LNCaP clone FGC (cell line): ENCODE measurements around the gene HEATR5A.

Experiments used
- DNase-seq: peaks from one replicate; pipeline ENCODE4 v3.0.0-alpha.2; 2011; ENCODE audit warnings: low read depth
- H3K4me3 ChIP-seq: 2 replicates; pipeline ENCODE4 v1.5.1; 2011; ENCODE audit warnings: mild to moderate bottlenecking, low read depth, low read length, control low read depth
- TF ChIP-seq, protein P1 (sequence below): IDR thresholded peaks from 2 replicates; pipeline ENCODE4 v1.5.1; 2012; ENCODE audit warnings: mild to moderate bottlenecking; ENCODE audit not compliant: control insufficient read depth, insufficient read depth; ENCODE audit errors: extremely low read depth

The HEATR5A gene

DNA sequence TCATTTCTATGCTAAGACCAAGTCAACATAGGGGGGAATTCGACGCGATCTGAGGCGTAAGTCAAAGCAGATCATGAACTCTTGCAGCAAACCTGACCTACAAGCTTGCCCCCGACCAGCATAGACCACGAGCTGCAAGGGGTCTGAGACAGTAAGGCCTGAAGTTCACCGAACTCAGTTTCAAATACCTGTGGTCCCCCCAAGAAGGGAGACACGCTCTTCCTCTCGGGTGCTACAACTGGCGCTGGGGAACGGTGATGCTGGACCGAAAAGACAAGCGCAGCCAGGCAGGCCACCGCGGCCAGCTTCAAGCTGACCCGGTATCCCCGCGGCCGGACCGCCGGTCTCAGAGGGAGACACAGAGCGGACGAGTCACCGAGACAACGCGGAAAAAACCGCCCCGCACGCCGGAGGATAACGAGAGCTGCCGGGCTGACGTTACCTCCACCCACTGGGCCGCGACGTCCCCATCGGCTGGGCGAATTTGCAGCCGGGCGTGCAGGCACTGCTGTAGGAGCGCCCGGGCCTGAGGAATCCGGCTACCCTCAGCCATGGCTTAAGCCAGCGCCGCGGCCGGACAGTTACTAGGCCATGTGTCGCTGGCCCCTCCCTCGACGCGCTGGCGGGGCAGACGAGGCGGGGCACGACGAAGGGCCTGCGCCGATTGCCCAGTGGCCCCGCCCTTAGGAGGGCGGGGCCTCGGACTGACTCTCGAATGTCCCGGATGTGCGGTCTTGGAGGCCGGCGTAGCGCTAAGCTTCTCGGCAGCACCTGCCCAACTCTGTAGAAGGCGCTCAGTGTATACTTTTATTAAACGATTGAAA lies 36.7 kb upstream of the HEATR5A start, which contains the start of gene DTD2:
DTD2 (minus strand) TSS at position 666 of the 824 bp plus-strand sequence; CDS start at position 553, 113 bp downstream.
- TF ChIP-seq, protein P1, sequence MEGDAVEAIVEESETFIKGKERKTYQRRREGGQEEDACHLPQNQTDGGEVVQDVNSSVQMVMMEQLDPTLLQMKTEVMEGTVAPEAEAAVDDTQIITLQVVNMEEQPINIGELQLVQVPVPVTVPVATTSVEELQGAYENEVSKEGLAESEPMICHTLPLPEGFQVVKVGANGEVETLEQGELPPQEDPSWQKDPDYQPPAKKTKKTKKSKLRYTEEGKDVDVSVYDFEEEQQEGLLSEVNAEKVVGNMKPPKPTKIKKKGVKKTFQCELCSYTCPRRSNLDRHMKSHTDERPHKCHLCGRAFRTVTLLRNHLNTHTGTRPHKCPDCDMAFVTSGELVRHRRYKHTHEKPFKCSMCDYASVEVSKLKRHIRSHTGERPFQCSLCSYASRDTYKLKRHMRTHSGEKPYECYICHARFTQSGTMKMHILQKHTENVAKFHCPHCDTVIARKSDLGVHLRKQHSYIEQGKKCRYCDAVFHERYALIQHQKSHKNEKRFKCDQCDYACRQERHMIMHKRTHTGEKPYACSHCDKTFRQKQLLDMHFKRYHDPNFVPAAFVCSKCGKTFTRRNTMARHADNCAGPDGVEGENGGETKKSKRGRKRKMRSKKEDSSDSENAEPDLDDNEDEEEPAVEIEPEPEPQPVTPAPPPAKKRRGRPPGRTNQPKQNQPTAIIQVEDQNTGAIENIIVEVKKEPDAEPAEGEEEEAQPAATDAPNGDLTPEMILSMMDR: peak; percentile 21; the same call in 1 of the 2 replicates
- peak; percentile 84 for DNase-seq
- peak within 1 kb of the TSS; percentile 95 for H3K4me3 ChIP-seq

DNA sequence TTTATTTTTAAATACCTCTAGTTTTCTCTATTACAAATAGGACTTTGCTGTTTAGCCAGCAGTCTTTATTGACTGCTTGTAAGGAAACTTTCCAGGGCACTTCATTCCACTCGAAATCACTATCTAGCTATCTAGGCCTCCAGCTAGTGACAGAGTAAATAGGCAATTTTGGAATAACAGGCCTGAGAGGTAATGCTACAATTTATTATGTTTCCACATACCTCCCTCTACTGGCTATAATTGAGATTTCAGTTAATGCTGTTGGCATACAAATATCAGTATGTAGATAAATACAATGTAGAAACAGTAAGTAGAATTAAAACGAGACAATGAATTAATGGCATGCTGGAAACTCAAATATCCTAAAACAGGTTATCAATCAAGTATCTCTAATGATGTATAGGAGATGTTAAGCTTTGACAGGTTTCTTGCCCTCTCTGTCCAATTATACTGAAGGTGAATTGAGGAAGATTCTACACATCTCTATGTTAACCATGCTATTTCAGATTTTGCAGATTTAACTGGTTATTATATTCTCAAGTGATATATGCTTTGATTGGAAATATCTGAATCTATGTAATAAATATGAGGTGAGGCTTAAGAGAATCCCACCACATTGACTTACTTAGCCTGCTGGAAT lies 29.7 kb upstream of the HEATR5A start:
- TF ChIP-seq, protein P1: peak; percentile 67
- H3K4me3 ChIP-seq: no peak overlapping the region
- peak; percentile 46 for DNase-seq

DNA sequence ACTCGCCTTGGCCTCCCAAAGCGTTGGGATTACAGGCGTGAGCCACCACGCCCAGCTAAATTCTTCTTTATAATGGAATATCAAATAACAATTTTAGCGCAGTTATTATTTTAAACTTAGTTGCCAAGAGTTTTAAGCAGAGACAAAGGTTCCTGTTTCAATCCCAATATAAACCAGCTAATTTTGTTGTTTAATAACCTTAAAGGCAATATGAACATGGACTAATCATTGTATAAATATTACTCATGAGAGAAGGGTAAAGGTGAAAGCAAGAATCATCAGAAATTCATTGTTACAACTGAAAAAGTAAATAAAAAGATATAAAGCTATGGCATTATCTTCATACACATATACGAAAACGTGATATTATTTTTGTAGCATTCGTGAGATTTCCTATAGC lies 28.8 kb upstream of the HEATR5A start:
- TF ChIP-seq, protein P1: no peak
- no peak overlapping the region for H3K4me3 ChIP-seq
- no peak for DNase-seq

DNA sequence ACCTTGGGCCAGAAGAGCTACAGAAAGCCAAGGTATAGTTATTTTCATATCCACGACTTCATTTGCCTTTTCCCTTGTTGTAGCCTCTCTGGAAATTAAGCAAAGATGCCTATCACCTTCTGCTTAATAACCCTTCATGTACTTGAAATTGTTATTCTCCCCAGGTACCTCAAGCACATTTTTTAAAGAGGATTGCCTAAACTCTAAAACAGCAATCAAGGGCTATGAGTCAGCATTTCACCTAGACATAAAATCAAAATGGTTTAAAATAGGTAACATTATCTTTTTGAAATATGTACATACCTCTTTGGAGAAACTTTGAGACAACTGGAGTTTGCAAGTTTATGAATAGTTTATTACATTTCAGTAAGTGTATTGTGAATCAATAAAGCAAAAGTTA lies 25.4 kb upstream of the HEATR5A start:
- TF ChIP-seq, protein P1: no peak
- no peak overlapping the region for H3K4me3 ChIP-seq
- no peak for DNase-seq

DNA sequence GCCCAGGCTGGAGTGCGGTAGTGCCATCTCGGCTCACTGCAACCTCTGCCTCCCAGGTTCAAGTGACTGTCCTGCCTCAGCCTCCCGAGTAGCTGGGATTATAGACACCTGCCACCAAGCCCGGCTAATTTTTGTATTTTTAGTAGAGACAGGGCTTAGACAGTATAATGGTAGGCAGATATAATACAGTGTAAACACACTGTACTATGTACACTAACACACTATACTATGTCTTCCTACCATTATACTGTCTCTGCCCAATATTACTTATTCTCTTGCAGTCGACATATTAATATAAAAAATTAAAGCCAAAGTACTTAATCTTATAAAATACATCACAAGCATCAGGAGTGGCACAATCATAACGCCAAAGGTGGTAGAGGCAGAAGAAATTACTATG lies 21.9 kb upstream of the HEATR5A start:
- TF ChIP-seq, protein P1: no peak
- H3K4me3 ChIP-seq: no peak overlapping the region
- DNase-seq: no peak

DNA sequence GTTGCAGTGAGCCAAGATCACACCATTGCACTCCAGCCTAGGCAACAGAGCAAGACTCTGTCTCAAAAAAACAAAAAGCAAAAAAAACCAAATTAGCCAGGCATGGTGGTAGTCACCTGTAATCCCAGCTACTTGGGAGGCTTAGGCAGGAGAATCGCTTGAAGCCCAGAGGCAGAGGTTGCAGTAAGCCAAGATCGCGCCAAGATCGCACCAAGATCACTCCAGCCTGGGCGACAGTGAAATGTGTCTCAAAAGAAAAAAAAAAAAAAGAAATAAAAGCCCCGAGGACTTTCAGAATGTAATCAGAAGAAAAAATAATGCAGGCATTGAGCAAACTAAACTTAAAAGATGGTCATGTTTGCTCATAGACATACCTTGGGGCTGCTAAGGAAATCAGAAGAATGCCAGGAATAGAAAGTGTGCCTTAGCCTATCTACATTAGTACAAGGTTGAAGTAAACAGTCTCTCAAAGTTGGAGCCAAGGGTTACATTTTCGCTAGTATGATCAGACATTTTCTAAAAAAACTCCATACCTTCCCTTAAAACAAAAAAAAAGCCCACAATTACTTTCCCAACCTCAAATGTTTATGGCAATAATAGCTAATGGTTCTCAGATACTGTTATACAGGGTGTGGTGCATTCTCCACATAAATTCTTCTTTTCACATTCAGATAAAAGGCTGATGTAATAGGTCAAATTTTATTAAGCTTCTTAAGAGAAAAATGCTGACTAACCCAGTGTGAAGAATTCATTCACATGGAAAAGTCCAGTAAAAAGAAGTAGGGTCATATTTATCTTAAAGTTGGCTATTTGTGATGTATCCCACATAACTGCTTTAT lies 21.1 kb upstream of the HEATR5A start:
- TF ChIP-seq, protein P1: no peak
- DNase-seq: no peak
- no peak overlapping the region for H3K4me3 ChIP-seq
